Measurements from ENCODE around the gene HSP90B1. TPM values are rescaled to one million over a fixed set of nuclear protein-coding genes. Genes with fewer than 3 reads are reported as not detected.

The HSP90B1 gene
- total and polyA plus RNA-seq, 9 of the 15 experiments (the other 6 are each of a cell fraction or from before 2014, with no cell fraction given), result 196 to 719 (median 557) TPM

DNA sequence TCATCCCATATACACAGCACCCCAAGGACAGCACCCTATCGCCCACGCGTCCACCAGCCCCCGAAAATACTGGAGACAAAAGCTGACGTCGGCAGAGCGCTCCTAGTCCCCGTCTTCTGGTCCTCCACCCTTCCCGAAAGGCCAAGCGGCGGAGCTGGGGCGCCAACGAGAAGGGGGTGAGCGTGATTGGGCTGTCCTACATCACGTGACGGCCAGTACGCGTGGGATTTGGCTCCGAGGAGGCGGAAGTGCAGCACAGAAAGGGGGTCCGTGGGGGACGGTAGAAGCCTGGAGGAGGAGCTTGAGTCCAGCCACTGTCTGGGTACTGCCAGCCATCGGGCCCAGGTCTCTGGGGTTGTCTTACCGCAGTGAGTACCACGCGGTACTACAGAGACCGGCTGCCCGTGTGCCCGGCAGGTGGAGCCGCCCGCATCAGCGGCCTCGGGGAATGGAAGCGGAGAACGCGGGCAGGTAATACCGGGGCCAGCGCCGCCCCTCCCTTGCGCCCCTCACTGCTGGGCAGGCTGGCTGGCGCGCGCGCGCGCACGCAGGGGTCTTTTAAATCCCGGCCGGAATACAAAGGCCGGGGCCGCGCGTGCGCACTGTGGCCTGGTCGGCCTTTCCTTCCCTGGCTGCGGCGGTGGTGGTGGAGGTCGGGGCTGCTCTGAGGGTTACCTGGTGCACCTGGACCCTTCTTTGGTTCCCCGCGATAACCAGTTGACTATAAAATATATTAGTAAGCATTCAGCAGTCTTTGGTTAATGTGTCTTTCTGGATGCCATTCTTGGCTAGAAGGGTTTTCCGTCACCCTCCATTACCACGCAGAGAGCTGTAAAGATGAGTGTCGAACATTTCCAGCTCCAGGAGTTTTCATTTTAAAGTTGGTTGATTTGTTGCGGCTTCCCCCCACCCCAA, 35.6 kb downstream of the HSP90B1 start, which contains the start of gene TDG (continued):
- TF ChIP-seq CBFA2T2 (conservative IDR thresholded peaks at IDR 0.05) (peak; percentile 91), CHCHD3 (CRISPR knock-in tag; IDR thresholded peaks at IDR 0.05) (no peak), ARID2 (IDR thresholded peaks at IDR 0.05) (no peak), MIER1 (IDR thresholded peaks at IDR 0.05; ENCODE audit: low read depth) (no peak), CBFA2T3 (IDR thresholded peaks at IDR 0.05) (no peak), MTA2 (IDR thresholded peaks at IDR 0.05; ENCODE audit: low read depth) (no peak), SPI1 (IDR thresholded peaks at IDR 0.05; ENCODE audit: borderline replicate concordance, low read depth, low read length) (peak; percentile 69; the same call in 1 of the 2 replicates), SOX6 (IDR thresholded peaks at IDR 0.05) (peak; percentile 42; the same call in 1 of the 2 replicates), ZNF507 (tag; conservative IDR thresholded peaks at IDR 0.05) (no peak), TCF7L2 (IDR thresholded peaks at IDR 0.05; ENCODE audit: low read depth, low read length) (no peak)
- TF ChIP-seq, protein P1, sequence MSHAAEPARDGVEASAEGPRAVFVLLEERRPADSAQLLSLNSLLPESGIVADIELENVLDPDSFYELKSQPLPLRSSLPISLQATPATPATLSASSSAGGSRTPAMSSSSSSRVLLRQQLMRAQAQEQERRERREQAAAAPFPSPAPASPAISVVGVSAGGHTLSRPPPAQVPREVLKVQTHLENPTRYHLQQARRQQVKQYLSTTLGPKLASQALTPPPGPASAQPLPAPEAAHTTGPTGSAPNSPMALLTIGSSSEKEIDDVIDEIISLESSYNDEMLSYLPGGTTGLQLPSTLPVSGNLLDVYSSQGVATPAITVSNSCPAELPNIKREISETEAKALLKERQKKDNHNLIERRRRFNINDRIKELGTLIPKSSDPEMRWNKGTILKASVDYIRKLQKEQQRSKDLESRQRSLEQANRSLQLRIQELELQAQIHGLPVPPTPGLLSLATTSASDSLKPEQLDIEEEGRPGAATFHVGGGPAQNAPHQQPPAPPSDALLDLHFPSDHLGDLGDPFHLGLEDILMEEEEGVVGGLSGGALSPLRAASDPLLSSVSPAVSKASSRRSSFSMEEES (CRISPR knock-in tag; IDR thresholded peaks at IDR 0.05), result peak; percentile 99
- TF ChIP-seq, protein P2, sequence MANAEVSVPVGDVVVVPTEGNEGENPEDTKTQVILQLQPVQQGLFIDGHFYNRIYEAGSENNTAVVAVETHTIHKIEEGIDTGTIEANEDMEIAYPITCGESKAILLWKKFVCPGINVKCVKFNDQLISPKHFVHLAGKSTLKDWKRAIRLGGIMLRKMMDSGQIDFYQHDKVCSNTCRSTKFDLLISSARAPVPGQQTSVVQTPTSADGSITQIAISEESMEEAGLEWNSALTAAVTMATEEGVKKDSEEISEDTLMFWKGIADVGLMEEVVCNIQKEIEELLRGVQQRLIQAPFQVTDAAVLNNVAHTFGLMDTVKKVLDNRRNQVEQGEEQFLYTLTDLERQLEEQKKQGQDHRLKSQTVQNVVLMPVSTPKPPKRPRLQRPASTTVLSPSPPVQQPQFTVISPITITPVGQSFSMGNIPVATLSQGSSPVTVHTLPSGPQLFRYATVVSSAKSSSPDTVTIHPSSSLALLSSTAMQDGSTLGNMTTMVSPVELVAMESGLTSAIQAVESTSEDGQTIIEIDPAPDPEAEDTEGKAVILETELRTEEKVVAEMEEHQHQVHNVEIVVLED (CRISPR knock-in tag; IDR thresholded peaks at IDR 0.05), result 0 out of 2 replicates have a peak, but pooled peaks have one; percentile 19
- TF ChIP-seq, protein P3, sequence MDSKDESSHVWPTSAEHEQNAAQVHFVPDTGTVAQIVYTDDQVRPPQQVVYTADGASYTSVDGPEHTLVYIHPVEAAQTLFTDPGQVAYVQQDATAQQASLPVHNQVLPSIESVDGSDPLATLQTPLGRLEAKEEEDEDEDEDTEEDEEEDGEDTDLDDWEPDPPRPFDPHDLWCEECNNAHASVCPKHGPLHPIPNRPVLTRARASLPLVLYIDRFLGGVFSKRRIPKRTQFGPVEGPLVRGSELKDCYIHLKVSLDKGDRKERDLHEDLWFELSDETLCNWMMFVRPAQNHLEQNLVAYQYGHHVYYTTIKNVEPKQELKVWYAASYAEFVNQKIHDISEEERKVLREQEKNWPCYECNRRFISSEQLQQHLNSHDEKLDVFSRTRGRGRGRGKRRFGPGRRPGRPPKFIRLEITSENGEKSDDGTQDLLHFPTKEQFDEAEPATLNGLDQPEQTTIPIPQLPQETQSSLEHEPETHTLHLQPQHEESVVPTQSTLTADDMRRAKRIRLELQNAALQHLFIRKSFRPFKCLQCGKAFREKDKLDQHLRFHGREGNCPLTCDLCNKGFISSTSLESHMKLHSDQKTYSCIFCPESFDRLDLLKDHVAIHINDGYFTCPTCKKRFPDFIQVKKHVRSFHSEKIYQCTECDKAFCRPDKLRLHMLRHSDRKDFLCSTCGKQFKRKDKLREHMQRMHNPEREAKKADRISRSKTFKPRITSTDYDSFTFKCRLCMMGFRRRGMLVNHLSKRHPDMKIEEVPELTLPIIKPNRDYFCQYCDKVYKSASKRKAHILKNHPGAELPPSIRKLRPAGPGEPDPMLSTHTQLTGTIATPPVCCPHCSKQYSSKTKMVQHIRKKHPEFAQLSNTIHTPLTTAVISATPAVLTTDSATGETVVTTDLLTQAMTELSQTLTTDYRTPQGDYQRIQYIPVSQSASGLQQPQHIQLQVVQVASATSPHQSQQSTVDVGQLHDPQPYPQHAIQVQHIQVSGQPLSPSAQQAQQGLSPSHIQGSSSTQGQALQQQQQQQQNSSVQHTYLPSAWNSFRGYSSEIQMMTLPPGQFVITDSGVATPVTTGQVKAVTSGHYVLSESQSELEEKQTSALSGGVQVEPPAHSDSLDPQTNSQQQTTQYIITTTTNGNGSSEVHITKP (IDR thresholded peaks at IDR 0.05; ENCODE audit: partially characterized antibody), result peak; percentile 32
- TF ChIP-seq, protein P4, sequence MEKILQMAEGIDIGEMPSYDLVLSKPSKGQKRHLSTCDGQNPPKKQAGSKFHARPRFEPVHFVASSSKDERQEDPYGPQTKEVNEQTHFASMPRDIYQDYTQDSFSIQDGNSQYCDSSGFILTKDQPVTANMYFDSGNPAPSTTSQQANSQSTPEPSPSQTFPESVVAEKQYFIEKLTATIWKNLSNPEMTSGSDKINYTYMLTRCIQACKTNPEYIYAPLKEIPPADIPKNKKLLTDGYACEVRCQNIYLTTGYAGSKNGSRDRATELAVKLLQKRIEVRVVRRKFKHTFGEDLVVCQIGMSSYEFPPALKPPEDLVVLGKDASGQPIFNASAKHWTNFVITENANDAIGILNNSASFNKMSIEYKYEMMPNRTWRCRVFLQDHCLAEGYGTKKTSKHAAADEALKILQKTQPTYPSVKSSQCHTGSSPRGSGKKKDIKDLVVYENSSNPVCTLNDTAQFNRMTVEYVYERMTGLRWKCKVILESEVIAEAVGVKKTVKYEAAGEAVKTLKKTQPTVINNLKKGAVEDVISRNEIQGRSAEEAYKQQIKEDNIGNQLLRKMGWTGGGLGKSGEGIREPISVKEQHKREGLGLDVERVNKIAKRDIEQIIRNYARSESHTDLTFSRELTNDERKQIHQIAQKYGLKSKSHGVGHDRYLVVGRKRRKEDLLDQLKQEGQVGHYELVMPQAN (IDR thresholded peaks at IDR 0.05; ENCODE audit: borderline replicate concordance), result peak; percentile 91
- TF ChIP-seq, protein P5, sequence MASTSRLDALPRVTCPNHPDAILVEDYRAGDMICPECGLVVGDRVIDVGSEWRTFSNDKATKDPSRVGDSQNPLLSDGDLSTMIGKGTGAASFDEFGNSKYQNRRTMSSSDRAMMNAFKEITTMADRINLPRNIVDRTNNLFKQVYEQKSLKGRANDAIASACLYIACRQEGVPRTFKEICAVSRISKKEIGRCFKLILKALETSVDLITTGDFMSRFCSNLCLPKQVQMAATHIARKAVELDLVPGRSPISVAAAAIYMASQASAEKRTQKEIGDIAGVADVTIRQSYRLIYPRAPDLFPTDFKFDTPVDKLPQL (IDR thresholded peaks at IDR 0.05; ENCODE audit: extremely low read depth, insufficient read length), result peak; percentile 12
- TF ChIP-seq, protein P6, sequence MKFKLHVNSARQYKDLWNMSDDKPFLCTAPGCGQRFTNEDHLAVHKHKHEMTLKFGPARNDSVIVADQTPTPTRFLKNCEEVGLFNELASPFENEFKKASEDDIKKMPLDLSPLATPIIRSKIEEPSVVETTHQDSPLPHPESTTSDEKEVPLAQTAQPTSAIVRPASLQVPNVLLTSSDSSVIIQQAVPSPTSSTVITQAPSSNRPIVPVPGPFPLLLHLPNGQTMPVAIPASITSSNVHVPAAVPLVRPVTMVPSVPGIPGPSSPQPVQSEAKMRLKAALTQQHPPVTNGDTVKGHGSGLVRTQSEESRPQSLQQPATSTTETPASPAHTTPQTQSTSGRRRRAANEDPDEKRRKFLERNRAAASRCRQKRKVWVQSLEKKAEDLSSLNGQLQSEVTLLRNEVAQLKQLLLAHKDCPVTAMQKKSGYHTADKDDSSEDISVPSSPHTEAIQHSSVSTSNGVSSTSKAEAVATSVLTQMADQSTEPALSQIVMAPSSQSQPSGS (CRISPR knock-in tag; IDR thresholded peaks at IDR 0.05), result no peak

Measured in K562 (cell line).